PC-9 (cell line): ENCODE measurements around the gene HELZ2.

Source experiments
- CTCF ChIP-seq: fragments of 200-600 bp; sonication (generic); conservative IDR thresholded peaks from 2 replicates; pipeline ENCODE4 v1.6.1; 2017; ENCODE audit warnings: mixed run types, antibody characterized with exemption, mild to moderate bottlenecking, moderate library complexity
- EZH2 ChIP-seq: fragments of 200-600 bp; sonication (generic); IDR thresholded peaks from 2 replicates; pipeline ENCODE4 v1.8.0; 2017; ENCODE audit warnings: antibody characterized with exemption, low read depth

- no peak for TF ChIP-seq CTCF
- TF ChIP-seq EZH2 = no peak
Observed at GRCh38 chr20:63529861-63530787, 43.9 kb downstream of the HELZ2 start.
